Esophagus squamous epithelium (tissue), 5 donors: ENCODE results near the gene MCUR1. TPM values are rescaled to one million over a fixed set of nuclear protein-coding genes. Genes with fewer than 3 reads are reported as not detected.

Experiments used
- DNase-seq: peaks from one replicate; lab custom pipeline; 2025; lab: John Stamatoyannopoulos, UW
- H3K27ac ChIP-seq, 4 donors: fragments of 200-600 bp; sonication (generic); one replicate each; pipeline ENCODE4 v1.5.1; 2016 to 2019; ENCODE audit warnings: mild to moderate bottlenecking in 1 of 4
- H3K27me3 ChIP-seq, 4 donors: fragments of 200-600 bp; sonication (generic); 1 replicate in 3 of 4; 2 replicates in 1 of 4; pipeline versions ENCODE4 v1.5.1 to v1.6.0; 2017 to 2021; ENCODE audit warnings: antibody characterized with exemption in 1 of 4
- H3K36me3 ChIP-seq, 3 donors: fragments of 200-600 bp; sonication (generic); one replicate each; pipeline ENCODE4 v1.5.1; 2016 to 2019
- H3K4me1 ChIP-seq, 3 donors: fragments of 200-600 bp; sonication (generic); one replicate each; pipeline ENCODE4 v1.5.1; 2017 to 2019
- H3K4me3 ChIP-seq, 4 donors: fragments of 200-600 bp; sonication (generic); 1 replicate in 3 of 4; 2 replicates in 1 of 4; pipeline ENCODE4 v1.5.1; 2016 to 2019; ENCODE audit warnings: mild to moderate bottlenecking in 2 of 4, moderate library complexity in 1 of 4
- H3K9me3 ChIP-seq, 3 donors: fragments of 200-600 bp; sonication (generic); one replicate each; pipeline ENCODE4 v1.5.1; 2016 to 2019
- CTCF ChIP-seq, 6 experiments: fragments of 450-650 bp in 4 of 6; fragments of 200-600 bp in 2 of 6; sonication (generic) in 2 of 6; IDR thresholded peaks; one replicate each; pipeline ENCODE4 v1.5.1; 2016 to 2019; ENCODE audit warnings: antibody characterized with exemption in 6 of 6, mild to moderate bottlenecking in 4 of 6, moderate library complexity in 4 of 6
- POLR2A ChIP-seq, 4 donors: fragments of 450-650 bp; IDR thresholded peaks; one replicate each; pipeline ENCODE4 v1.6.1; 2017; ENCODE audit warnings: antibody characterized with exemption in 4 of 4, mild to moderate bottlenecking in 4 of 4, moderate library complexity in 3 of 4
- WGBS, 2 donors: methylation state at CpG; one replicate each; pipeline ENCODE4 v1.1.5; 2018; 5-methylcytosine and 5-hydroxymethylcytosine counted together
- intact Hi-C: fragments of 100-400 bp; cut with DNase I; formaldehyde crosslinking; loops from one replicate; pipeline ENCODE4 v1.15.0; 2022
- total RNA-seq, 4 donors: library from RNA; depleted of rRNA; stranded (reverse); fragments of >200 nt; gene quantifications; one replicate each; pipeline ENCODE4 v1.1.0, GENCODE V29; 2016
- donor health status: DM: yes; HTN: yes; CAD: no.

Gene MCUR1
- total RNA-seq, 4 donors from 2014 or later = 11.4 to 14.3 (median 13.1) TPM

- H3K9me3 ChIP-seq = no peaks in the 10 kb centered on the region
- H3K27ac ChIP-seq = peak overlapping the region; percentile 92 to 99 (median 96)
- peak overlapping the region; percentile 86 to 99 (median 94) for H3K4me3 ChIP-seq
- no peak for DNase-seq
- peaks cover 0 to 8% (median 0%) of the 10 kb centered on the region in 3 donors for H3K36me3 ChIP-seq
- 29 to 30% methylated on average over 7 of the region's 7 CpGs for WGBS, 2 donors
- H3K27me3 ChIP-seq = no peaks in the 10 kb centered on the region
- intact Hi-C loops = no loop called here
- TF ChIP-seq POLR2A (IDR thresholded peaks at IDR 0.05) (no peak), CTCF (IDR thresholded peaks at IDR 0.05) (no peak)
- peaks cover 6 to 42% (median 13%) of the 10 kb centered on the region in 3 donors for H3K4me1 ChIP-seq
Observed at GRCh38 chr6:13813026-13813425, 1.3 kb downstream of the MCUR1 start.

DNA sequence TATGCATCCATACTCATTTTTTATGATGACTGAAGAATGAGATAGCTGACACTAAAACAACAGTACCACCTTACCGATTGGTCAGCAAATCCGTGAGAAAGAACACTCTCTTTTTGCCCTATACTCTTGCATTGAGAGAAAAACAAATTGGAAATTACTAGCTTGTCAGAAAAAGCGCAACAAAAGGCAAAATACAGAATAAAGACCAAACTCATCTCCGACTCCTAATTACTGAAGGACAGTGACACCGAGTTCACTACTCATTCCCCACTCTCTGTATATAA, 2.1 kb downstream of the MCUR1 start:
- no peak for DNase-seq
- 93% methylated on average over 5 of the region's 5 CpGs for WGBS, 2 donors
- Histone ChIP-seq H3K27me3 (no peaks in the 10 kb centered on the region), H3K36me3 (peaks cover 0 to 9% (median 0%) of the 10 kb centered on the region in 3 donors), H3K4me1 (peaks cover 6 to 42% (median 13%) of the 10 kb centered on the region in 3 donors), H3K4me3 (no peak overlapping the region), H3K27ac (peak overlapping the region in 1 of 4 donors; percentile 63), H3K9me3 (no peaks in the 10 kb centered on the region)
- intact Hi-C loops = no loop called here
- no peak for TF ChIP-seq CTCF (IDR thresholded peaks at IDR 0.05)

DNA sequence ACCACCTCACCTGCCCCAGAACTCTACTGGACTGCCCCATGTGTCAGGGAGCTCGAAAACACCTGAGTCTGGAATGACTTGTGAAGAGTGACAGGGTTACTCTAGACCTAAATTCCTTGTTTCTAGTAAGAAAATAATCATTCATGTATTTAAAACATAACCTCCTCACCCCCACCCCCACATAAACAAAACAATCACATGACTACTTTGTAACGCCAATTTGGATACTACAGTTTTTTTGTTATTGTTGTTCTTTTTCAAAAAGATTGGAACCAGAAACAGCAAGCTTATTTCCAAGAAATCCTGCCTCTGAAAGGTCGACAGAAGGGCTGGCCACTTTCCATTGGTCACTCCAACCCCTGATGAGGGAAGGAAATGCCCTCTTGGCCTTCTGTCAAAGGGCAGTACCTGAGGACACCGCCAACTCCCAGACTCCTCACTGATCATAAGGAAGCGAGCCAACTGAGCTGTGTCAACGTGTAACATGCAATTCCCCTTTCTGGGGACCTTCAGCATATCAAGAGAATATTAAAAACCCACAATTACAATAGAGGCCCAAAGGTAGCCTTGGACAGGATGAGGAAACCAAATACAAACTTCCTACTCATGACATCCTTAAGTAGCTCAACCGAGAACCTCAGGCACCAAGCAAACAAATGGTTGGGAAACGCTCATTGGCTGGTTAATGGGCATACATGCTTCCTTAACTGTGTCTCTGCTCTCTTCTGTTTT, 2.6 kb downstream of the MCUR1 start:
- Histone ChIP-seq H3K9me3 (no peaks in the 10 kb centered on the region), H3K36me3 (peaks cover 0 to 11% (median 0%) of the 10 kb centered on the region in 3 donors), H3K4me3 (no peak overlapping the region), H3K27me3 (no peaks in the 10 kb centered on the region), H3K4me1 (peaks cover 6 to 42% (median 13%) of the 10 kb centered on the region in 3 donors), H3K27ac (peak overlapping the region in 3 of 4 donors; percentile 30 to 63 (median 43))
- WGBS, 2 donors = 59 to 63% methylated on average over 5 to 8 of the region's 8 CpGs
- intact Hi-C loops = no loop called here
- TF ChIP-seq POLR2A (IDR thresholded peaks at IDR 0.05) = no peak
- TF ChIP-seq CTCF (IDR thresholded peaks at IDR 0.05) = no peak
- no peak for DNase-seq

DNA sequence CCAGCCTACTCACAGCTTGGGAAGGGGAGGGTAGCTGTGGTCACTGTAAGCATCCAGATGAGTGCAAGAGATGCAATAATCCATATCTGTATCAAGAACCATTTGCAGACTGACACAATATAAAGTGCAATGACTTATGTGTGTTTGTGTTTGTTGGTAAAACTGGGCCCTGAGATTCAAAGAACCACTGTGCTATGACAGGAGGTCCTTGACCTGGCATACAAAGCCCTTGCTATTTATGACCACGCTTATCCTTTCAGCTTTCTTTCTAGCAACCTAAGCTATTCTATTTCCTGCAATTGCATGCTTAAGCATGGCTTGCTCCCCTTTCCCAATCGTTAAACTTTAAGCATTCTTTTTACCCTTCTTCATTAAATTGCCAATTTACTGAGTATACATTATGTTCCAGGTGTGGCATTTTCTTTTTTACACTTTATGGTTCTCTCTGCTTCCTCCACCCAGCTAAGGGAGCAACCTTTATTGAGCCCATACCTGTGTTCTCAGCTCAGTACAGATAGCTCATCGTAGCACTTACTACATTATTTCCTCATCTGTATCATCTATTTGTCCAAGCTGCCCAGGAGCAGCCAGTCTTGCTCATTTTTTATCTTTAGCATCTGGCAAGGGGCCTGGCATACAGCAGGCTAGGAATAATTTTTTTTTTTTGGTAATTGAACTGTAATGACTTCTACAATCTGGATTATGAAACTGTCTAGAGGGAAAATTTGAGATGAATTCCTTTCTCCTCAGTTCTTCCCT, 3.5 kb downstream of the MCUR1 start:
- WGBS, 2 donors = 45 to 57% methylated on average over 3 of the region's 3 CpGs
- Histone ChIP-seq H3K27ac (peak overlapping the region in 2 of 4 donors; percentile 30 to 43), H3K9me3 (no peaks in the 10 kb centered on the region), H3K4me3 (no peak overlapping the region), H3K36me3 (peaks cover 0 to 20% (median 0%) of the 10 kb centered on the region in 3 donors), H3K27me3 (no peaks in the 10 kb centered on the region), H3K4me1 (peaks cover 6 to 42% (median 13%) of the 10 kb centered on the region in 3 donors)
- DNase-seq = no peak
- TF ChIP-seq POLR2A (IDR thresholded peaks at IDR 0.05) (no peak), CTCF (IDR thresholded peaks at IDR 0.05) (no peak)
- intact Hi-C loops = no loop called here

DNA sequence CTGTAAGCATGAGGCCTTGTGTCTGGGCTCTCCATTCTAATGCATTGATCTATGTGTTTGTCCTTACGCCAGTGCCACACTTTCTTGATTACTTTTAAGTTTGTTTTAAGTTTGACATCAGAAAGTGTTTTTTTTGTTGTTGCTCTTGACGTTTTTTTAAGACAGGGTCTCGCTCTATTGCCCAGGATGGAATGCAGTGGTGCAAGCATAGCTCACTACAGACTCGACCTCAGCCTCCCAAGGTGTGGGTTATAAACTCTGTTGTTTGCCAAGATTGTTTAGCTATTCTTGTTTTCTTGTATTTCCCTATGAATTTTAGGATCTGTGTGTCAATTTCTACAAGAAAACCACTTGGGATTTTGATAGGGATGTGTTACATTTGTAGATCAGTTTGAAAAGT, 5.6 kb downstream of the MCUR1 start:
- intact Hi-C loops = no loop called here
- no peak overlapping the region for H3K4me3 ChIP-seq
- 83 to 85% methylated on average over 4 of the region's 4 CpGs for WGBS, 2 donors
- no peak for DNase-seq
- TF ChIP-seq POLR2A (IDR thresholded peaks at IDR 0.05) (no peak), CTCF (IDR thresholded peaks at IDR 0.05) (no peak)
- H3K4me1 ChIP-seq = peaks cover 6 to 34% (median 13%) of the 10 kb centered on the region in 3 donors
- H3K36me3 ChIP-seq = peaks cover 0 to 41% (median 0%) of the 10 kb centered on the region in 3 donors
- no peaks in the 10 kb centered on the region for H3K27me3 ChIP-seq
- no peaks in the 10 kb centered on the region for H3K9me3 ChIP-seq
- no peak overlapping the region for H3K27ac ChIP-seq
